GM12878 (cell line): ENCODE data around the gene FSHB. TPM values are rescaled to one million over a fixed set of nuclear protein-coding genes. Genes with fewer than 3 reads are reported as not detected.

Experiments used
- ATAC-seq: fragments of 200-7000 bp; cut with Tn5 transposase; 3 replicates; pipeline ENCODE4 v1.9.1; 2020; ENCODE audit warnings: mild to moderate bottlenecking, moderate library complexity
- BruUV-seq: library from RNA; stranded (reverse); fragments of 400-500 nt; replicated peaks from 2 replicates; lab custom pipeline; 2021; lab: Mats Ljungman, UMichigan
- CTCF ChIA-PET: fragments of 300-600 bp; sonication (Branson Sonifier 250); formaldehyde crosslinking; extraction: SDS; loops from one replicate; lab custom pipeline; 2021; ENCODE audit warnings: inconsistent platforms; lab: Yijun Ruan, JAX
- POLR2A ChIA-PET: fragments of 350-600 bp; formaldehyde crosslinking; extraction: SDS; loops from one replicate; lab custom pipeline; 2021; ENCODE audit warnings: inconsistent platforms; lab: Charles Lee
- RAD21 ChIA-PET: fragments of 300-600 bp; sonication (Branson Sonifier 250); formaldehyde crosslinking; loops from one replicate; lab custom pipeline; 2023; ENCODE audit warnings: antibody characterized with exemption; ENCODE audit not compliant: unreplicated experiment; lab: Charles Lee
- SMC1A ChIA-PET: fragments of 300-600 bp; sonication (Branson Sonifier 250); formaldehyde crosslinking; loops from one replicate; lab custom pipeline; 2023; ENCODE audit not compliant: unreplicated experiment, uncharacterized antibody; lab: Charles Lee
- DNase-seq: peaks from one replicate; pipeline ENCODE4 v3.0.0-alpha.2; 2011; ENCODE audit warnings: low read depth, low spot score
- FAIRE-seq: peaks from 3 replicates; lab custom pipeline; 2011; peaks lifted over from hg19 to GRCh38; lab: Jason Lieb, UNC
- H2AFZ ChIP-seq: 2 replicates; pipeline ENCODE4 v1.6.0; 2011; ENCODE audit warnings: low read depth, low read length, control low read depth; ENCODE audit not compliant: control insufficient read depth
- H3K27ac ChIP-seq: 2 replicates; pipeline ENCODE4 v1.5.1; 2011; ENCODE audit warnings: control low read depth; ENCODE audit not compliant: control insufficient read depth, insufficient read depth
- H3K27me3 ChIP-seq, 2 experiments: replicated peaks in 1 of 2; 2 replicates each; pipeline versions ENCODE4 v1.6.0 to v1.6.1; 2011; ENCODE audit warnings: low read length in 1 of 2; ENCODE audit not compliant: control insufficient read depth in 2 of 2, insufficient read depth in 2 of 2
- H3K36me3 ChIP-seq, 2 experiments: 2 replicates each; pipeline ENCODE4 v1.5.1; 2011; ENCODE audit warnings: low read length in 1 of 2; ENCODE audit not compliant: control insufficient read depth in 2 of 2, insufficient read depth in 2 of 2
- H3K4me1 ChIP-seq: 2 replicates; pipeline ENCODE4 v1.6.1; 2011; ENCODE audit warnings: mild to moderate bottlenecking, low read length, moderate library complexity, mixed read lengths; ENCODE audit not compliant: control insufficient read depth, insufficient read depth
- H3K4me2 ChIP-seq: 2 replicates; pipeline ENCODE4 v1.6.0; 2011; ENCODE audit warnings: control low read depth; ENCODE audit not compliant: control insufficient read depth, insufficient read depth
- H3K4me3 ChIP-seq: fragments of 200-600 bp; sonication (generic); 2 replicates; pipeline ENCODE4 v1.5.1; 2016
- H3K79me2 ChIP-seq: 2 replicates; pipeline ENCODE4 v1.6.0; 2011; ENCODE audit warnings: low read length; ENCODE audit not compliant: control insufficient read depth, insufficient read depth
- H3K9ac ChIP-seq: 2 replicates; pipeline ENCODE4 v1.8.0; 2011; ENCODE audit warnings: low read length, control low read depth, mixed read lengths; ENCODE audit not compliant: control insufficient read depth, insufficient read depth
- H3K9me3 ChIP-seq: replicated peaks from 3 replicates; pipeline ENCODE4 v1.5.1; 2011; ENCODE audit warnings: mild to moderate bottlenecking, low read length; ENCODE audit not compliant: control insufficient read depth, insufficient read depth
- H4K20me1 ChIP-seq: 2 replicates; pipeline ENCODE4 v1.6.0; 2011; ENCODE audit not compliant: control insufficient read depth, insufficient read depth
- CHD2 ChIP-seq: IDR thresholded peaks from 2 replicates; pipeline ENCODE4 v1.6.1; 2011; ENCODE audit warnings: low read depth, low read length, improper control_type of control experiment, borderline replicate concordance
- CTCF ChIP-seq, 3 experiments: IDR thresholded peaks in 2 of 3; conservative IDR thresholded peaks in 1 of 3; 2 replicates each; pipeline ENCODE4 v1.5.1; 2011; ENCODE audit warnings: low read depth in 3 of 3, low read length in 3 of 3, mild to moderate bottlenecking in 3 of 3, control low read depth in 2 of 3, moderate library complexity in 2 of 3, inconsistent platforms in 1 of 3, mixed read lengths in 1 of 3; ENCODE audit not compliant: control insufficient read depth in 2 of 3, insufficient read depth in 1 of 3; ENCODE audit errors: extremely low read depth in 1 of 3
- E2F8 ChIP-seq: fragments of 450-650 bp; IDR thresholded peaks from 2 replicates; pipeline ENCODE4 v1.6.1; 2018; ENCODE audit warnings: mild to moderate bottlenecking, low read depth, moderate library complexity; ENCODE audit not compliant: partially characterized antibody
- IRF5 ChIP-seq: fragments of 450-650 bp; IDR thresholded peaks from 2 replicates; pipeline ENCODE4 v1.6.1; 2017; ENCODE audit warnings: borderline replicate concordance
- NFIC ChIP-seq: IDR thresholded peaks from 2 replicates; pipeline ENCODE4 v1.6.1; 2012; ENCODE audit warnings: low read depth, mild to moderate bottlenecking, inconsistent platforms, low read length, moderate library complexity
- NFYB ChIP-seq: IDR thresholded peaks from 2 replicates; pipeline ENCODE4 v1.6.1; 2011; ENCODE audit warnings: low read depth, mild to moderate bottlenecking, low read length, improper control_type of control experiment, moderate library complexity; ENCODE audit not compliant: insufficient read depth
- RAD21 ChIP-seq: IDR thresholded peaks from 2 replicates; pipeline ENCODE4 v1.6.1; 2011; ENCODE audit warnings: mild to moderate bottlenecking, low read depth, low read length, moderate library complexity; ENCODE audit not compliant: insufficient read depth
- RAD51 ChIP-seq: fragments of 450-650 bp; IDR thresholded peaks from 2 replicates; pipeline ENCODE4 v1.6.1; 2016; ENCODE audit warnings: moderate library complexity, mild to moderate bottlenecking, inconsistent platforms
- SMC3 ChIP-seq: IDR thresholded peaks from 2 replicates; pipeline ENCODE4 v1.6.1; 2011; ENCODE audit warnings: low read length, improper control_type of control experiment, borderline replicate concordance
- SUZ12 ChIP-seq: fragments of 200-600 bp; sonication (generic); IDR thresholded peaks from one replicate; pipeline ENCODE4 v1.6.1; 2018; ENCODE audit warnings: antibody characterized with exemption, mild to moderate bottlenecking; ENCODE audit not compliant: unreplicated experiment
- TCF7 ChIP-seq: IDR thresholded peaks from 2 replicates; pipeline ENCODE4 v1.6.1; 2014; ENCODE audit warnings: antibody characterized with exemption, borderline replicate concordance
- WGBS: methylation state at CpG from one replicate; pipeline ENCODE4 v1.1.6; 2016; ENCODE audit warnings: low lambda C conversion rate; ENCODE audit not compliant: insufficient replicate concordance, insufficient coverage; ENCODE audit errors: missing lambda C conversion rate; 5-methylcytosine and 5-hydroxymethylcytosine counted together
- in situ Hi-C: fragments of 300-500 bp; cut with MboI; formaldehyde crosslinking; loops from 9 replicates; pipeline ENCODE4 v1.14.3; 2018; ENCODE audit warnings: mixed read lengths
- intact Hi-C: fragments of 100-400 bp; cut with micrococcal nuclease; formaldehyde crosslinking; loops from one replicate; pipeline ENCODE4 v1.14.2; 2022; ENCODE audit not compliant: unreplicated experiment
- polyA plus RNA-seq, 11 experiments: library from polyadenylated mRNA; depleted of rRNA in 4 of 11; unstranded in 6 of 11; stranded (reverse) in 5 of 11; fragments of >200 nt; fragmentation: Nextera tagmentation in 4 of 11; fragmentation: Illumina TruSeq in 1 of 11; extraction: Ambion mirVana in 4 of 11; extraction: Trizol in 1 of 11; gene quantifications; 1 replicate in 1 of 11; 2 replicates in 10 of 11; pipeline versions ENCODE4 v1.2.1 to v1.2.3, GENCODE V29; 2011 to 2016; ENCODE audit warnings: inconsistent platforms in 2 of 11, missing spikeins in 2 of 11, low read depth in 1 of 11
- total RNA-seq, 4 experiments: library from RNA; depleted of rRNA in 3 of 4; stranded (reverse); fragments of >200 nt in 3 of 4; fragmentation: Illumina TruSeq in 1 of 4; extraction: Trizol in 1 of 4; gene quantifications; 2 replicates each; pipeline versions ENCODE4 v1.2.1 to v1.2.3, GENCODE V29; 2013 to 2021

FSHB gene
- total and polyA plus RNA-seq, 10 of the 15 experiments (the other 5 are each of a cell fraction or from before 2014, with no cell fraction given), result not detected

GRCh38 chr11:30196400-30197206 lies 34.2 kb upstream of the FSHB start:
- intact Hi-C loops (loop anchor here (2.0 to 5.0 kb wide), 3 partner anchors 69 to 136 kb away; no protein-coding TSS in a partner anchor), in situ Hi-C loops (no loop called here)
- H3K79me2 ChIP-seq, result no peaks in the 10 kb centered on the region
- SMC1A ChIA-PET, result interaction anchor here (0.8 to 2.5 kb wide), 21 partner anchors 10 to 721 kb away, joined by 3 to 16 read pairs (median 4); partner anchors contain the start of gene ARL14EP
- no peak overlapping the region for H3K4me2 ChIP-seq
- CTCF ChIA-PET, result interaction anchor here (0.6 to 2.6 kb wide), 44 partner anchors 10 to 1959 kb away, joined by 3 to 52 read pairs (median 5); partner anchors contain the start of gene ARL14EP
- no peaks in the 10 kb centered on the region for H4K20me1 ChIP-seq
- H3K4me1 ChIP-seq, result no peaks in the 10 kb centered on the region
- no peaks in the 10 kb centered on the region for H3K36me3 ChIP-seq
- BruUV-seq, result no TSS peak
- POLR2A ChIA-PET, result no interaction called here
- H3K27ac ChIP-seq, result no peak overlapping the region
- ATAC-seq (peak; percentile 98), FAIRE-seq (peak; percentile 90), DNase-seq (no peak)
- 0% methylated on average over 6 of the region's 6 CpGs for whole genome bisulfite sequencing
- no peaks in the 10 kb centered on the region; the same call in 2 of the 3 replicates for H3K9me3 ChIP-seq
- H3K27me3 ChIP-seq, result no peaks in the 10 kb centered on the region; a peak in 1 of 4 replicates
- no peak overlapping the region for H3K9ac ChIP-seq
- H2AFZ ChIP-seq, result no peak overlapping the region
- H3K4me3 ChIP-seq, result no peak overlapping the region
- RAD21 ChIA-PET, result interaction anchor here (0.7 to 2.1 kb wide), 12 partner anchors 10 to 148 kb away, joined by 3 to 15 read pairs (median 4); partner anchors contain the start of gene ARL14EP
- no peak for TF ChIP-seq RAD51
- TF ChIP-seq SUZ12, result no peak
- TF ChIP-seq SMC3, result peak; percentile 62
- no peak for TF ChIP-seq CHD2
- TF ChIP-seq RAD21, result peak; percentile 73
- peak; percentile 76 to 88 (median 85) for TF ChIP-seq CTCF (IDR thresholded peaks at IDR 0.05 in 2 of 3, conservative IDR thresholded peaks at IDR 0.05 in 1 of 3; ENCODE audit: control insufficient read depth in 2 of 3, extremely low read depth in 1 of 3, insufficient read depth in 1 of 3, low read depth in 3 of 3, low read length in 3 of 3)
- no peak for TF ChIP-seq NFIC
- TF ChIP-seq IRF5, result no peak
- no peak for TF ChIP-seq TCF7
- no peak for TF ChIP-seq NFYB
- no peak for TF ChIP-seq E2F8
